HTR-8/SVneo (cell line): ENCODE measurements around the gene YAF2.
"Not testable (repeated sequence)": the region's sequence is repeated elsewhere in the genome, so short reads cannot be mapped to it uniquely, and the experiment has no call there.

Experiments used
- DNase-seq: peaks from one replicate; pipeline ENCODE4 v3.0.0; 2011; ENCODE audit warnings: low spot score, mixed read lengths; ENCODE audit not compliant: insufficient read length
- FAIRE-seq: peaks from 2 replicates; lab custom pipeline; 2011; peaks lifted over from hg19 to GRCh38; lab: Jason Lieb, UNC

The YAF2 gene

GRCh38 chr12:42255866-42256261, 17.8 kb upstream of the YAF2 start:
- FAIRE-seq: no peak
- no peak for DNase-seq

- DNase-seq: no peak
- no peak for FAIRE-seq
These were observed 17.3 kb upstream of the YAF2 start for GRCh38 chr12:42255221-42255865.

GRCh38 chr12:42252645-42253044, 14.6 kb upstream of the YAF2 start:
- not testable (repeated sequence) for FAIRE-seq, DNase-seq

GRCh38 chr12:42249033-42249432, 11.0 kb upstream of the YAF2 start:
- FAIRE-seq, DNase-seq: not testable (repeated sequence)

GRCh38 chr12:42240131-42240750, 2.2 kb upstream of the YAF2 start:
- DNase-seq (no peak), FAIRE-seq (no peak)

GRCh38 chr12:42237853-42238239, 202 bp downstream of the YAF2 start:
- FAIRE-seq (no peak), DNase-seq (peak; percentile 10)

GRCh38 chr12:42237052-42237852, 796 bp downstream of the YAF2 start:
- peak; percentile 68 for FAIRE-seq

GRCh38 chr12:42236017-42236416, 2.0 kb downstream of the YAF2 start:
- DNase-seq (no peak), FAIRE-seq (no peak)

More at GRCh38 chr12:42237052-42237852, 796 bp downstream of the YAF2 start:
- peak; percentile 64 for DNase-seq

- FAIRE-seq (no peak), DNase-seq (no peak)
These were observed 2.6 kb downstream of the YAF2 start for GRCh38 chr12:42235426-42235825.

GRCh38 chr12:42234970-42235369, 3.1 kb downstream of the YAF2 start:
- DNase-seq: no peak
- FAIRE-seq: no peak

GRCh38 chr12:42227525-42227924, 10.5 kb downstream of the YAF2 start:
- DNase-seq, FAIRE-seq: not testable (repeated sequence)

- not testable (repeated sequence) for FAIRE-seq, DNase-seq
These were observed 13.5 kb downstream of the YAF2 start for GRCh38 chr12:42224501-42224900.

- FAIRE-seq (no peak), DNase-seq (no peak)
These were observed 15.3 kb downstream of the YAF2 start for GRCh38 chr12:42222724-42223123.

GRCh38 chr12:42221726-42222125, 16.3 kb downstream of the YAF2 start:
- DNase-seq: no peak
- no peak for FAIRE-seq

GRCh38 chr12:42217656-42218055, 20.4 kb downstream of the YAF2 start:
- DNase-seq (peak; percentile 15), FAIRE-seq (no peak)

- FAIRE-seq: no peak
- no peak for DNase-seq
These were observed 21.3 kb downstream of the YAF2 start for GRCh38 chr12:42216737-42217136.

- DNase-seq, FAIRE-seq: not testable (repeated sequence)
These were observed 22.3 kb downstream of the YAF2 start for GRCh38 chr12:42215759-42216158.

- FAIRE-seq (peak; percentile 28), DNase-seq (no peak)
These were observed 24.1 kb downstream of the YAF2 start for GRCh38 chr12:42213954-42214426.

- DNase-seq (peak; percentile 42), FAIRE-seq (no peak)
These were observed 25.0 kb downstream of the YAF2 start for GRCh38 chr12:42213023-42213422.

GRCh38 chr12:42208574-42208973, 29.5 kb downstream of the YAF2 start:
- no peak for DNase-seq
- FAIRE-seq: no peak

GRCh38 chr12:42204819-42205218, 33.2 kb downstream of the YAF2 start:
- DNase-seq (no peak), FAIRE-seq (no peak)
